ENCODE data around the gene SLC36A2. TPM values are rescaled to one million over a fixed set of nuclear protein-coding genes. Genes with fewer than 3 reads are reported as not detected.

SLC36A2 gene
- total and polyA plus RNA-seq, 4 donors, result not detected

GRCh38 chr5:151285683-151286082 is 61.7 kb downstream of the SLC36A2 start:
- 80% methylated on average over 5 of the region's 5 CpGs for WGBS
- H3K4me1 ChIP-seq (ENCODE audit: control insufficient read depth in 4 of 4, insufficient read depth in 4 of 4, low read length in 3 of 4), result no peaks in the 10 kb centered on the region

GRCh38 chr5:151284392-151284967 is 62.9 kb downstream of the SLC36A2 start:
- no peak for DNase-seq (ENCODE audit: low spot score)
- Histone ChIP-seq H3K9me3 (ENCODE audit: control insufficient read depth in 4 of 4, low read length in 3 of 4) (no peaks in the 10 kb centered on the region), H3K27ac (ENCODE audit: low read depth in 1 of 2, low read length in 2 of 2) (no peak overlapping the region), H3K4me1 (ENCODE audit: control insufficient read depth in 4 of 4, insufficient read depth in 4 of 4, low read length in 3 of 4) (no peaks in the 10 kb centered on the region), H3K27me3 (ENCODE audit: control insufficient read depth in 4 of 4, insufficient read depth in 4 of 4, low read length in 3 of 4) (no peaks in the 10 kb centered on the region), H3K4me3 (ENCODE audit: low read depth in 1 of 3, low read length in 3 of 3) (no peak overlapping the region), H3K36me3 (ENCODE audit: control insufficient read depth in 4 of 4, insufficient read depth in 3 of 4, low read depth in 1 of 4, low read length in 3 of 4) (no peaks in the 10 kb centered on the region), H3K9ac (ENCODE audit: low read depth in 1 of 2, low read length in 2 of 2) (no peak overlapping the region)
- WGBS, result 31% methylated on average over 8 of the region's 8 CpGs
- TF ChIP-seq RAD21 (IDR thresholded peaks at IDR 0.05) (no peak), ZBTB33 (IDR thresholded peaks at IDR 0.05) (no peak), YY1 (IDR thresholded peaks at IDR 0.05) (no peak), NR2F2 (IDR thresholded peaks at IDR 0.05) (no peak), JUND (IDR thresholded peaks at IDR 0.05) (no peak), MAX (IDR thresholded peaks at IDR 0.05) (no peak), TAF1 (conservative IDR thresholded peaks at IDR 0.05) (no peak), SP1 (IDR thresholded peaks at IDR 0.05) (no peak), GABPA (IDR thresholded peaks at IDR 0.05 in 1 of 2, conservative IDR thresholded peaks at IDR 0.05 in 1 of 2) (no peak), FOXA2 (IDR thresholded peaks at IDR 0.05) (no peak), FOXA1 (IDR thresholded peaks at IDR 0.05) (no peak), ATF3 (IDR thresholded peaks at IDR 0.05) (no peak), RXRA (IDR thresholded peaks at IDR 0.05) (no peak), EGR1 (IDR thresholded peaks at IDR 0.05; ENCODE audit: low read depth in 2 of 2) (no peak), CTCF (IDR thresholded peaks at IDR 0.05; ENCODE audit: low read depth, low read length, missing input control) (no peak), HNF4G (IDR thresholded peaks at IDR 0.05) (no peak)

More at GRCh38 chr5:151285683-151286082, 61.7 kb downstream of the SLC36A2 start:
- Histone ChIP-seq H3K4me3 (ENCODE audit: low read depth in 1 of 3, low read length in 3 of 3) (no peak overlapping the region), H3K27me3 (ENCODE audit: control insufficient read depth in 4 of 4, insufficient read depth in 4 of 4, low read length in 3 of 4) (no peaks in the 10 kb centered on the region), H3K27ac (ENCODE audit: low read depth in 1 of 2, low read length in 2 of 2) (no peak overlapping the region), H3K9ac (ENCODE audit: low read depth in 1 of 2, low read length in 2 of 2) (no peak overlapping the region), H3K36me3 (ENCODE audit: control insufficient read depth in 4 of 4, insufficient read depth in 3 of 4, low read depth in 1 of 4, low read length in 3 of 4) (no peaks in the 10 kb centered on the region), H3K9me3 (ENCODE audit: control insufficient read depth in 4 of 4, low read length in 3 of 4) (no peaks in the 10 kb centered on the region)
- TF ChIP-seq YY1 (IDR thresholded peaks at IDR 0.05), result no peak
- TF ChIP-seq SP1 (IDR thresholded peaks at IDR 0.05), result no peak
- TF ChIP-seq JUND (IDR thresholded peaks at IDR 0.05), result no peak
- TF ChIP-seq FOXA2 (IDR thresholded peaks at IDR 0.05), result no peak
- TF ChIP-seq HNF4G (IDR thresholded peaks at IDR 0.05), result no peak
- TF ChIP-seq MAX (IDR thresholded peaks at IDR 0.05), result no peak
- no peak for TF ChIP-seq NR2F2 (IDR thresholded peaks at IDR 0.05)
- no peak for TF ChIP-seq TAF1 (conservative IDR thresholded peaks at IDR 0.05)
- no peak for TF ChIP-seq ATF3 (IDR thresholded peaks at IDR 0.05)
- no peak for TF ChIP-seq REST (IDR thresholded peaks at IDR 0.05)
- TF ChIP-seq GABPA (IDR thresholded peaks at IDR 0.05 in 1 of 2, conservative IDR thresholded peaks at IDR 0.05 in 1 of 2), result no peak
- TF ChIP-seq RAD21 (IDR thresholded peaks at IDR 0.05), result no peak
- no peak for DNase-seq (ENCODE audit: low spot score)
